B cell (primary cell): ENCODE results near the gene AZGP1. TPM values are rescaled to one million over a fixed set of nuclear protein-coding genes. Genes with fewer than 3 reads are reported as not detected.
"Not testable (repeated sequence)": the region's sequence is repeated elsewhere in the genome, so short reads cannot be mapped to it uniquely, and the experiment has no call there.

Experiments
- ATAC-seq: fragments of 200-7000 bp; cut with Tn5 transposase; one replicate; pipeline ENCODE4 v1.10.0; 2021; ENCODE audit warnings: low read depth, mild to moderate bottlenecking, moderate number of reproducible peaks, moderate library complexity
- CTCF ChIA-PET: fragments of 350-600 bp; sonication (Branson Sonifier 250); formaldehyde crosslinking; loops from one replicate; lab custom pipeline; 2021; ENCODE audit warnings: antibody characterized with exemption, inconsistent platforms; lab: Charles Lee
- POLR2A ChIA-PET: fragments of 350-600 bp; sonication (Branson Sonifier 250); formaldehyde crosslinking; loops from one replicate; lab custom pipeline; 2021; ENCODE audit warnings: antibody characterized with exemption; lab: Charles Lee
- DNase-seq: peaks from one replicate; pipeline ENCODE4 v3.0.0; 2013
- H2AFZ ChIP-seq: 2 replicates; pipeline ENCODE4 v1.6.1; 2012; ENCODE audit warnings: mild to moderate bottlenecking, low read depth, low read length; ENCODE audit not compliant: insufficient read depth, poor library complexity, severe bottlenecking
- H3K27ac ChIP-seq, 2 donors: 1 replicate in 1 of 2; 2 replicates in 1 of 2; pipeline ENCODE4 v1.5.1; 2012 to 2013; ENCODE audit warnings: low read length in 2 of 2, mild to moderate bottlenecking in 2 of 2, moderate library complexity in 1 of 2
- H3K27me3 ChIP-seq, 4 experiments: fragments of 200-600 bp in 1 of 4; sonication (generic) in 1 of 4; replicated peaks in 1 of 4; 1 replicate in 2 of 4; 2 replicates in 2 of 4; pipeline versions ENCODE4 v1.6.1 to v1.7.0; 2013 to 2016; ENCODE audit warnings: low read length in 3 of 4, mild to moderate bottlenecking in 2 of 4, mixed read lengths in 1 of 4, moderate library complexity in 1 of 4; ENCODE audit not compliant: insufficient read depth in 4 of 4, control insufficient read depth in 3 of 4; ENCODE audit errors: control extremely low read depth in 1 of 4
- H3K36me3 ChIP-seq, 2 experiments: replicated peaks in 1 of 2; 1 replicate in 1 of 2; 2 replicates in 1 of 2; pipeline versions ENCODE4 v1.6.1 to v1.7.1; 2013; ENCODE audit warnings: low read length in 1 of 2; ENCODE audit not compliant: insufficient read depth in 2 of 2, control insufficient read depth in 1 of 2; ENCODE audit errors: control extremely low read depth in 1 of 2, extremely low read depth in 1 of 2
- H3K4me1 ChIP-seq, 2 donors: fragments of 200-600 bp in 1 of 2; sonication (generic) in 1 of 2; 1 replicate in 1 of 2; 2 replicates in 1 of 2; pipeline versions ENCODE4 v1.5.1 to v1.6.1; 2013 to 2017; ENCODE audit warnings: low read length in 2 of 2; ENCODE audit not compliant: control insufficient read depth in 2 of 2, insufficient read depth in 2 of 2
- H3K4me2 ChIP-seq: replicated peaks from 2 replicates; pipeline ENCODE3; 2012; ENCODE audit warnings: mild to moderate bottlenecking, low read depth, low read length; ENCODE audit not compliant: poor library complexity, severe bottlenecking
- H3K4me3 ChIP-seq, 5 experiments: fragments of 200-600 bp in 1 of 5; sonication (generic) in 1 of 5; 1 replicate in 3 of 5; 2 replicates in 2 of 5; pipeline versions ENCODE4 v1.5.1 to v1.7.0; 2011 to 2016; ENCODE audit warnings: low read length in 4 of 5, mild to moderate bottlenecking in 4 of 5, low read depth in 2 of 5, control low read depth in 1 of 5, moderate library complexity in 1 of 5; ENCODE audit not compliant: insufficient read depth in 1 of 5; ENCODE audit errors: control extremely low read depth in 1 of 5, extremely low read depth in 1 of 5
- H3K79me2 ChIP-seq: fragments of 200-600 bp; sonication (generic); one replicate; pipeline ENCODE4 v1.6.0; 2016; ENCODE audit warnings: low read length; ENCODE audit not compliant: control insufficient read depth, insufficient read depth
- H3K9ac ChIP-seq: fragments of 200-600 bp; sonication (generic); 2 replicates; pipeline ENCODE4 v1.6.1; 2017; ENCODE audit warnings: mild to moderate bottlenecking, low read length, moderate library complexity
- H3K9me3 ChIP-seq, 3 donors: one replicate each; pipeline versions ENCODE4 v1.6.1 to v1.7.1; 2013; ENCODE audit warnings: low read length in 2 of 3; ENCODE audit not compliant: control insufficient read depth in 2 of 3, insufficient read depth in 1 of 3; ENCODE audit errors: control extremely low read depth in 1 of 3
- H4K20me1 ChIP-seq: 2 replicates; pipeline ENCODE4 v1.6.0; 2012; ENCODE audit warnings: mild to moderate bottlenecking, low read length; ENCODE audit not compliant: insufficient read depth, control insufficient read depth, poor library complexity, severe bottlenecking
- H3K27ac Mint-ChIP-seq: one replicate; pipeline ENCODE4 v1.8.0; 2021; ENCODE audit warnings: mixed read lengths
- H3K27me3 Mint-ChIP-seq: one replicate; pipeline ENCODE4 v1.8.0; 2021; ENCODE audit warnings: mixed read lengths
- H3K4me1 Mint-ChIP-seq: one replicate; pipeline ENCODE4 v1.8.0; 2021; ENCODE audit warnings: mixed read lengths
- H3K4me3 Mint-ChIP-seq: one replicate; pipeline ENCODE4 v1.8.0; 2021; ENCODE audit warnings: mixed read lengths
- H3K9me3 Mint-ChIP-seq: one replicate; pipeline ENCODE4 v1.8.0; 2022; ENCODE audit warnings: mixed read lengths; ENCODE audit not compliant: insufficient read depth
- CTCF ChIP-seq: fragments of 200-600 bp; IDR thresholded peaks from one replicate; pipeline ENCODE4 v1.8.0; 2022; ENCODE audit warnings: antibody characterized with exemption, mild to moderate bottlenecking
- EZH2 ChIP-seq: IDR thresholded peaks from 2 replicates; pipeline ENCODE4 v1.6.1; 2012; ENCODE audit warnings: borderline replicate concordance, low read depth, mild to moderate bottlenecking, moderate library complexity, low read length; ENCODE audit not compliant: insufficient read depth, poor library complexity, severe bottlenecking
- WGBS: methylation state at CpG from one replicate; pipeline ENCODE4 v1.1.5; 2013; ENCODE audit warnings: missing lambda C conversion rate; ENCODE audit not compliant: insufficient coverage; 5-methylcytosine and 5-hydroxymethylcytosine counted together
- intact Hi-C: fragments of 100-400 bp; cut with micrococcal nuclease; formaldehyde crosslinking; loops from one replicate; pipeline ENCODE4 v1.10.0; 2022
- polyA plus RNA-seq: library from polyadenylated mRNA; depleted of rRNA; stranded (reverse); fragments of >200 nt; gene quantifications from 2 replicates; pipeline ENCODE4 v1.2.3, GENCODE V29; 2012
- total RNA-seq, 2 donors: library from RNA; stranded (reverse); fragments of 120-200 nt in 1 of 2; gene quantifications; 1 replicate in 1 of 2; 2 replicates in 1 of 2; pipeline versions ENCODE4 v1.2.3 to v1.2.4, GENCODE V29; 2013 to 2022

Gene AZGP1
- total and polyA plus RNA-seq, 2 donors (not counting 1 experiment from before 2014, with no cell fraction given): not detected

GRCh38 chr7:100011516-100011915 lies 35.7 kb upstream of the AZGP1 start:
- no peak for DNase-seq
- WGBS: no CpG with 5 or more reads among the region's 3 CpGs
- ATAC-seq: no peak
- Histone ChIP-seq H3K79me2 (peaks cover 10% of the 10 kb centered on the region), H3K4me3 (no peak overlapping the region), H3K36me3 (no peaks in the 10 kb centered on the region), H3K27me3 (no peaks in the 10 kb centered on the region), H2AFZ (no peak overlapping the region), H3K9me3 (no peaks in the 10 kb centered on the region), H3K4me2 (no peak overlapping the region), H4K20me1 (no peaks in the 10 kb centered on the region), H3K9ac (no peak overlapping the region), H3K27ac (no peak overlapping the region), H3K4me1 (peaks cover 10 to 13% of the 10 kb centered on the region in 2 donors)
- intact Hi-C loops: no loop called here
- H3K4me3 Mint-ChIP-seq: no peak overlapping the region
- H3K9me3 Mint-ChIP-seq: no peaks in the 10 kb centered on the region
- ChIA-PET POLR2A (interaction anchor here (0.6 kb wide), 1 partner anchor 10 kb away, joined by 13 read pairs; no protein-coding TSS in a partner anchor), CTCF (no interaction called here)
- TF ChIP-seq CTCF (no peak), EZH2 (no peak)
- H3K4me1 Mint-ChIP-seq: peaks cover 12% of the 10 kb centered on the region
- H3K27me3 Mint-ChIP-seq: peaks cover 11% of the 10 kb centered on the region
- no peak overlapping the region for H3K27ac Mint-ChIP-seq

- CTCF ChIA-PET: interaction anchor here (0.6 kb wide), 2 partner anchors 110 to 142 kb away, joined by 3 to 4 read pairs; no protein-coding TSS in a partner anchor
- intact Hi-C loops: no loop called here
- Mint-ChIP-seq H3K4me3 (no peak overlapping the region), H3K27me3 (peaks cover 11% of the 10 kb centered on the region), H3K9me3 (no peaks in the 10 kb centered on the region), H3K4me1 (peaks cover 7% of the 10 kb centered on the region), H3K27ac (no peak overlapping the region)
- Histone ChIP-seq H3K4me1 (peaks cover 5 to 7% of the 10 kb centered on the region in 2 donors), H3K4me3 (no peak overlapping the region), H3K9me3 (no peaks in the 10 kb centered on the region), H2AFZ (no peak overlapping the region), H3K27me3 (no peaks in the 10 kb centered on the region), H3K4me2 (no peak overlapping the region), H3K9ac (no peak overlapping the region), H3K27ac (no peak overlapping the region), H4K20me1 (no peaks in the 10 kb centered on the region), H3K36me3 (no peaks in the 10 kb centered on the region), H3K79me2 (peaks cover 3% of the 10 kb centered on the region)
- no peak for TF ChIP-seq EZH2
- no peak for TF ChIP-seq CTCF
- DNase-seq (no peak), ATAC-seq (no peak)
- POLR2A ChIA-PET: no interaction called here
- 93% methylated on average over 2 of the region's 2 CpGs for WGBS
These were observed 35.1 kb upstream of the AZGP1 start for GRCh38 chr7:100010901-100011300.

- H3K27ac Mint-ChIP-seq, H3K9me3 ChIP-seq, H3K79me2 ChIP-seq, H3K4me3 Mint-ChIP-seq, H3K4me1 ChIP-seq, H3K4me2 ChIP-seq, CTCF ChIA-PET, H3K36me3 ChIP-seq, H3K4me3 ChIP-seq, ATAC-seq, H4K20me1 ChIP-seq, POLR2A ChIA-PET, H3K4me1 Mint-ChIP-seq, H3K9ac ChIP-seq, intact Hi-C loops, H3K27me3 ChIP-seq, H3K27ac ChIP-seq, H2AFZ ChIP-seq, DNase-seq, H3K9me3 Mint-ChIP-seq: not testable (repeated sequence)
- H3K27me3 Mint-ChIP-seq: peaks cover 11% of the 10 kb centered on the region
- 85% methylated on average over 8 of the region's 8 CpGs for WGBS
These were observed 34.1 kb upstream of the AZGP1 start for GRCh38 chr7:100009952-100010351.
